SK-N-SH (cell line): Measurements from ENCODE around the gene CDS1. TPM values are rescaled to one million over a fixed set of nuclear protein-coding genes. Genes with fewer than 3 reads are reported as not detected.

Source experiments
- CTCF ChIA-PET: fragments of 300-600, 350-600 bp; formaldehyde crosslinking; extraction: SDS; loops from one replicate; lab custom pipeline; 2021; lab: Yijun Ruan, JAX
- POLR2A ChIA-PET: fragments of 350-600 bp; sonication (Branson Sonifier 250); formaldehyde crosslinking; extraction: SDS; loops from one replicate; lab custom pipeline; 2020; ENCODE audit warnings: antibody characterized with exemption, inconsistent platforms; lab: Yijun Ruan, JAX
- DNase-seq: peaks from one replicate; pipeline ENCODE4 v3.0.0; 2012
- H2AFZ ChIP-seq: fragments of 200-600 bp; sonication (generic); 2 replicates; pipeline ENCODE4 v1.8.1; 2016; ENCODE audit warnings: antibody characterized with exemption, mild to moderate bottlenecking, low read depth
- H3F3A ChIP-seq: fragments of 200-600 bp; sonication (generic); replicated peaks from 2 replicates; pipeline ENCODE3; 2016; ENCODE audit warnings: antibody characterized with exemption, mild to moderate bottlenecking; ENCODE audit not compliant: insufficient read depth
- H3K27ac ChIP-seq, 2 experiments: fragments of 200-500 bp in 1 of 2; fragments of 200-600 bp in 1 of 2; sonication (Bioruptor generic) in 1 of 2; sonication (generic), shearing (Covaris generic) in 1 of 2; 2 replicates each; pipeline versions ENCODE4 v1.5.1 to v1.6.1; 2014 to 2016; ENCODE audit warnings: low read depth in 2 of 2, inconsistent platforms in 1 of 2, low read length in 1 of 2, mild to moderate bottlenecking in 1 of 2, mixed read lengths in 1 of 2
- H3K27me3 ChIP-seq: fragments of 200-600 bp; sonication (generic), shearing (Covaris generic); 2 replicates; pipeline ENCODE4 v1.6.1; 2016; ENCODE audit warnings: mixed run types; ENCODE audit not compliant: insufficient read depth
- H3K36me3 ChIP-seq, 2 experiments: fragments of 200-500 bp in 1 of 2; fragments of 200-600 bp in 1 of 2; sonication (Bioruptor generic) in 1 of 2; sonication (generic) in 1 of 2; replicated peaks in 1 of 2; 2 replicates each; pipeline versions ENCODE3 to v1.5.1; 2014 to 2016; ENCODE audit warnings: low read length in 1 of 2, mild to moderate bottlenecking in 1 of 2; ENCODE audit not compliant: insufficient read depth in 2 of 2, control insufficient read depth in 1 of 2
- H3K4me1 ChIP-seq, 2 experiments: fragments of 200-500 bp in 1 of 2; fragments of 200-600 bp in 1 of 2; sonication (Bioruptor generic) in 1 of 2; sonication (generic), shearing (Covaris generic) in 1 of 2; 2 replicates each; pipeline versions ENCODE4 v1.5.1 to v1.6.1; 2014 to 2016; ENCODE audit warnings: low read depth in 1 of 2, low read length in 1 of 2, mixed run types in 1 of 2; ENCODE audit not compliant: insufficient read depth in 2 of 2, control insufficient read depth in 1 of 2
- H3K4me2 ChIP-seq: fragments of 200-600 bp; sonication (generic), shearing (Covaris generic); 2 replicates; pipeline ENCODE4 v1.6.1; 2017; ENCODE audit warnings: mixed run types
- H3K4me3 ChIP-seq, 2 experiments: fragments of 200-500 bp in 1 of 2; fragments of 200-600 bp in 1 of 2; sonication (Bioruptor generic) in 1 of 2; sonication (generic), shearing (Covaris generic) in 1 of 2; 2 replicates each; pipeline versions ENCODE4 v1.5.1 to v1.8.1; 2014 to 2016; ENCODE audit warnings: low read depth in 2 of 2, inconsistent platforms in 1 of 2, low read length in 1 of 2, mild to moderate bottlenecking in 1 of 2, mixed read lengths in 1 of 2, moderate library complexity in 1 of 2
- H3K79me2 ChIP-seq: fragments of 200-600 bp; sonication (generic); 2 replicates; pipeline ENCODE4 v1.8.1; 2017; ENCODE audit warnings: mild to moderate bottlenecking; ENCODE audit not compliant: insufficient read depth
- H3K9ac ChIP-seq: fragments of 200-600 bp; sonication (generic); 2 replicates; pipeline ENCODE4 v1.6.1; 2017; ENCODE audit warnings: mixed run types
- H3K9me2 ChIP-seq: fragments of 200-600 bp; sonication (generic); 2 replicates; pipeline ENCODE4 v1.6.1; 2017; ENCODE audit warnings: mixed run types
- H3K9me3 ChIP-seq: fragments of 200-600 bp; sonication (generic); 2 replicates; pipeline ENCODE4 v1.6.1; 2017; ENCODE audit warnings: mixed run types, mild to moderate bottlenecking, moderate library complexity
- H4K20me1 ChIP-seq: fragments of 200-600 bp; sonication (generic); 2 replicates; pipeline ENCODE4 v1.6.1; 2017; ENCODE audit warnings: mild to moderate bottlenecking, mixed run types; ENCODE audit not compliant: insufficient read depth
- ELF1 ChIP-seq: IDR thresholded peaks from 2 replicates; pipeline ENCODE4 v1.4.0; 2012
- EZH2phosphoT487 ChIP-seq: fragments of 200-600 bp; sonication (generic); IDR thresholded peaks from 2 replicates; pipeline ENCODE4 v1.6.1; 2017; ENCODE audit warnings: low read depth, mixed run types, mild to moderate bottlenecking, antibody characterized with exemption, moderate library complexity, borderline replicate concordance
- FOSL2 ChIP-seq: IDR thresholded peaks from 2 replicates; pipeline ENCODE4 v1.4.0; 2012; ENCODE audit warnings: low read depth, mild to moderate bottlenecking, moderate library complexity, borderline replicate concordance
- GATA2 ChIP-seq: sonication (generic); formaldehyde crosslinking; IDR thresholded peaks from 2 replicates; pipeline ENCODE4 v1.5.0; 2020; ENCODE audit warnings: mild to moderate bottlenecking, missing genetic modification reagents
- JUND ChIP-seq: IDR thresholded peaks from 2 replicates; pipeline ENCODE4 v1.4.0; 2012
- MAX ChIP-seq: IDR thresholded peaks from 2 replicates; pipeline ENCODE4 v1.4.0; 2012; ENCODE audit warnings: low read depth
- MEF2A ChIP-seq: IDR thresholded peaks from 2 replicates; pipeline ENCODE4 v1.4.0; 2012; ENCODE audit warnings: low read depth, borderline replicate concordance
- MXI1 ChIP-seq: IDR thresholded peaks from 2 replicates; pipeline ENCODE4 v1.6.1; 2012; ENCODE audit warnings: mild to moderate bottlenecking, low read depth, low read length, improper control_type of control experiment
- NFIC ChIP-seq: IDR thresholded peaks from 2 replicates; pipeline ENCODE4 v1.4.0; 2012; ENCODE audit warnings: borderline replicate concordance
- NRF1 ChIP-seq: IDR thresholded peaks from 2 replicates; pipeline ENCODE4 v1.6.1; 2012; ENCODE audit warnings: low read depth, mild to moderate bottlenecking, low read length
- RAD21 ChIP-seq: IDR thresholded peaks from 2 replicates; pipeline ENCODE4 v1.6.1; 2012; ENCODE audit warnings: mild to moderate bottlenecking, low read length
- RCOR1 ChIP-seq: fragments of 150-350 bp; IDR thresholded peaks from 2 replicates; pipeline ENCODE4 v1.6.1; 2017; ENCODE audit warnings: antibody characterized with exemption, low read length
- SIN3A ChIP-seq: IDR thresholded peaks from 2 replicates; pipeline ENCODE4 v1.6.1; 2012; ENCODE audit warnings: low read depth, mild to moderate bottlenecking, low read length, moderate library complexity, borderline replicate concordance
- TEAD4 ChIP-seq: IDR thresholded peaks from 2 replicates; pipeline ENCODE4 v1.4.0; 2012; ENCODE audit warnings: mild to moderate bottlenecking, borderline replicate concordance; ENCODE audit not compliant: insufficient read depth
- YY1 ChIP-seq: IDR thresholded peaks from 2 replicates; pipeline ENCODE4 v1.4.0; 2012; ENCODE audit warnings: low read depth, mild to moderate bottlenecking
- WGBS: methylation state at CpG from one replicate; pipeline ENCODE4 v1.1.6; 2017; ENCODE audit warnings: low lambda C conversion rate; 5-methylcytosine and 5-hydroxymethylcytosine counted together
- polyA plus RNA-seq, 3 experiments: library from polyadenylated mRNA; depleted of rRNA; stranded (reverse); fragments of >200 nt; gene quantifications; 2 replicates each; pipeline ENCODE4 v1.2.3, GENCODE V29; 2012
- TF ChIP-seq, protein P1 (sequence below): IDR thresholded peaks from 2 replicates; pipeline ENCODE4; 2012
- TF ChIP-seq, protein P2 (sequence below): fragments of 200-600 bp; sonication (generic); IDR thresholded peaks from 2 replicates; pipeline ENCODE4 v1.6.1; 2017; ENCODE audit warnings: antibody characterized with exemption, mild to moderate bottlenecking, moderate library complexity
- TF ChIP-seq, protein P3 (sequence below): IDR thresholded peaks from 2 replicates; pipeline ENCODE4 v1.4.0; 2012; ENCODE audit warnings: low read depth, borderline replicate concordance
- TF ChIP-seq, protein P4 (sequence below): IDR thresholded peaks from 2 replicates; pipeline ENCODE4 v1.4.0; 2012; ENCODE audit warnings: low read depth, borderline replicate concordance

Gene CDS1
- polyA plus RNA-seq, 1 of the 3 experiments (the other 2 are of a cell fraction) = 0.02 TPM

- H3K4me3 ChIP-seq = no peak overlapping the region
- H3K36me3 ChIP-seq = peaks cover 62 to 70% of the 10 kb centered on the region in 2 experiments
- 100% methylated on average over 3 of the region's 3 CpGs for WGBS
- TF ChIP-seq RAD21 (no peak), RCOR1 (no peak), TEAD4 (no peak), FOSL2 (no peak), SIN3A (no peak), MAX (no peak), GATA2 (CRISPR knock-in tag) (no peak), YY1 (no peak), EZH2phosphoT487 (no peak), ELF1 (no peak), MEF2A (no peak), JUND (no peak), NFIC (no peak), NRF1 (no peak), MXI1 (no peak)
- TF ChIP-seq, protein P1, sequence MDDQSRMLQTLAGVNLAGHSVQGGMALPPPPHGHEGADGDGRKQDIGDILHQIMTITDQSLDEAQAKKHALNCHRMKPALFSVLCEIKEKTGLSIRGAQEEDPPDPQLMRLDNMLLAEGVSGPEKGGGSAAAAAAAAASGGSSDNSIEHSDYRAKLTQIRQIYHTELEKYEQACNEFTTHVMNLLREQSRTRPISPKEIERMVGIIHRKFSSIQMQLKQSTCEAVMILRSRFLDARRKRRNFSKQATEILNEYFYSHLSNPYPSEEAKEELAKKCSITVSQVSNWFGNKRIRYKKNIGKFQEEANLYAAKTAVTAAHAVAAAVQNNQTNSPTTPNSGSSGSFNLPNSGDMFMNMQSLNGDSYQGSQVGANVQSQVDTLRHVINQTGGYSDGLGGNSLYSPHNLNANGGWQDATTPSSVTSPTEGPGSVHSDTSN = no peak
- TF ChIP-seq, protein P2, sequence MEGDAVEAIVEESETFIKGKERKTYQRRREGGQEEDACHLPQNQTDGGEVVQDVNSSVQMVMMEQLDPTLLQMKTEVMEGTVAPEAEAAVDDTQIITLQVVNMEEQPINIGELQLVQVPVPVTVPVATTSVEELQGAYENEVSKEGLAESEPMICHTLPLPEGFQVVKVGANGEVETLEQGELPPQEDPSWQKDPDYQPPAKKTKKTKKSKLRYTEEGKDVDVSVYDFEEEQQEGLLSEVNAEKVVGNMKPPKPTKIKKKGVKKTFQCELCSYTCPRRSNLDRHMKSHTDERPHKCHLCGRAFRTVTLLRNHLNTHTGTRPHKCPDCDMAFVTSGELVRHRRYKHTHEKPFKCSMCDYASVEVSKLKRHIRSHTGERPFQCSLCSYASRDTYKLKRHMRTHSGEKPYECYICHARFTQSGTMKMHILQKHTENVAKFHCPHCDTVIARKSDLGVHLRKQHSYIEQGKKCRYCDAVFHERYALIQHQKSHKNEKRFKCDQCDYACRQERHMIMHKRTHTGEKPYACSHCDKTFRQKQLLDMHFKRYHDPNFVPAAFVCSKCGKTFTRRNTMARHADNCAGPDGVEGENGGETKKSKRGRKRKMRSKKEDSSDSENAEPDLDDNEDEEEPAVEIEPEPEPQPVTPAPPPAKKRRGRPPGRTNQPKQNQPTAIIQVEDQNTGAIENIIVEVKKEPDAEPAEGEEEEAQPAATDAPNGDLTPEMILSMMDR = no peak
- TF ChIP-seq, protein P3, sequence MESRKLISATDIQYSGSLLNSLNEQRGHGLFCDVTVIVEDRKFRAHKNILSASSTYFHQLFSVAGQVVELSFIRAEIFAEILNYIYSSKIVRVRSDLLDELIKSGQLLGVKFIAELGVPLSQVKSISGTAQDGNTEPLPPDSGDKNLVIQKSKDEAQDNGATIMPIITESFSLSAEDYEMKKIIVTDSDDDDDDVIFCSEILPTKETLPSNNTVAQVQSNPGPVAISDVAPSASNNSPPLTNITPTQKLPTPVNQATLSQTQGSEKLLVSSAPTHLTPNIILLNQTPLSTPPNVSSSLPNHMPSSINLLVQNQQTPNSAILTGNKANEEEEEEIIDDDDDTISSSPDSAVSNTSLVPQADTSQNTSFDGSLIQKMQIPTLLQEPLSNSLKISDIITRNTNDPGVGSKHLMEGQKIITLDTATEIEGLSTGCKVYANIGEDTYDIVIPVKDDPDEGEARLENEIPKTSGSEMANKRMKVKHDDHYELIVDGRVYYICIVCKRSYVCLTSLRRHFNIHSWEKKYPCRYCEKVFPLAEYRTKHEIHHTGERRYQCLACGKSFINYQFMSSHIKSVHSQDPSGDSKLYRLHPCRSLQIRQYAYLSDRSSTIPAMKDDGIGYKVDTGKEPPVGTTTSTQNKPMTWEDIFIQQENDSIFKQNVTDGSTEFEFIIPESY = no peak
- TF ChIP-seq, protein P4, sequence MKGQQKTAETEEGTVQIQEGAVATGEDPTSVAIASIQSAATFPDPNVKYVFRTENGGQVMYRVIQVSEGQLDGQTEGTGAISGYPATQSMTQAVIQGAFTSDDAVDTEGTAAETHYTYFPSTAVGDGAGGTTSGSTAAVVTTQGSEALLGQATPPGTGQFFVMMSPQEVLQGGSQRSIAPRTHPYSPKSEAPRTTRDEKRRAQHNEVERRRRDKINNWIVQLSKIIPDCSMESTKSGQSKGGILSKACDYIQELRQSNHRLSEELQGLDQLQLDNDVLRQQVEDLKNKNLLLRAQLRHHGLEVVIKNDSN = no peak
- no peak overlapping the region for H3K9ac ChIP-seq
- H3K9me3 ChIP-seq = no peaks in the 10 kb centered on the region
- no peak overlapping the region for H3K27ac ChIP-seq
- POLR2A ChIA-PET = no interaction called here
- no peak for DNase-seq
- H3K4me1 ChIP-seq = peaks cover 4 to 18% of the 10 kb centered on the region in 2 experiments
- no peaks in the 10 kb centered on the region for H3K9me2 ChIP-seq
- no peak overlapping the region for H2AFZ ChIP-seq
- H3K27me3 ChIP-seq = no peaks in the 10 kb centered on the region
- H4K20me1 ChIP-seq = no peaks in the 10 kb centered on the region
- H3F3A ChIP-seq = peaks cover 7% of the 10 kb centered on the region
- no peak overlapping the region for H3K4me2 ChIP-seq
- CTCF ChIA-PET = interaction anchor here (1.6 kb wide), 1 partner anchor 11 kb away, joined by 4 read pairs; no protein-coding TSS in a partner anchor
- H3K79me2 ChIP-seq = no peaks in the 10 kb centered on the region
Observed at GRCh38 chr4:84684361-84684760, 101.4 kb downstream of the CDS1 start.
